Urothelium cell line (cell line): ENCODE data around the gene NINJ2.

ENCODE experiments used
- DNase-seq: peaks from one replicate; pipeline ENCODE4 v3.0.0; 2011; ENCODE audit warnings: low spot score, mixed read lengths
- FAIRE-seq: peaks from 2 replicates; lab custom pipeline; 2011; peaks lifted over from hg19 to GRCh38; lab: Jason Lieb, UNC

NINJ2 gene

GRCh38 chr12:553216-554000, 109.8 kb downstream of the NINJ2 start:
- DNase-seq (no peak), FAIRE-seq (no peak)

- DNase-seq (no peak), FAIRE-seq (no peak)
Observed at GRCh38 chr12:552466-552865, 110.8 kb downstream of the NINJ2 start.

GRCh38 chr12:550473-551260, 112.6 kb downstream of the NINJ2 start:
- FAIRE-seq (no peak), DNase-seq (no peak)

- DNase-seq (no peak), FAIRE-seq (no peak)
Observed at GRCh38 chr12:549476-550082, 113.7 kb downstream of the NINJ2 start.

GRCh38 chr12:547883-548470, 115.3 kb downstream of the NINJ2 start:
- FAIRE-seq (no peak), DNase-seq (no peak)

- DNase-seq (peak; percentile 92), FAIRE-seq (peak; percentile 70)
Observed at GRCh38 chr12:546920-547845, 116.1 kb downstream of the NINJ2 start.

- DNase-seq (no peak), FAIRE-seq (no peak)
Observed at GRCh38 chr12:546265-546919, 116.9 kb downstream of the NINJ2 start.

- FAIRE-seq, result peak; percentile 50
Observed at GRCh38 chr12:545835-546234, 117.4 kb downstream of the NINJ2 start.

GRCh38 chr12:544941-545635, 118.2 kb downstream of the NINJ2 start:
- DNase-seq (no peak), FAIRE-seq (no peak)

More at GRCh38 chr12:545835-546234, 117.4 kb downstream of the NINJ2 start:
- no peak for DNase-seq

- no peak for DNase-seq
- no peak for FAIRE-seq
Observed at GRCh38 chr12:544142-544541, 119.1 kb downstream of the NINJ2 start.

- no peak for DNase-seq
- no peak for FAIRE-seq
Observed at GRCh38 chr12:543114-543451, 120.2 kb downstream of the NINJ2 start.

- no peak for FAIRE-seq
- no peak for DNase-seq
Observed at GRCh38 chr12:542395-543113, 120.7 kb downstream of the NINJ2 start.

GRCh38 chr12:541676-542324, 121.4 kb downstream of the NINJ2 start:
- peak; percentile 48 for FAIRE-seq
- peak; percentile 57 for DNase-seq

- DNase-seq (no peak), FAIRE-seq (no peak)
Observed at GRCh38 chr12:539540-540310, 123.5 kb downstream of the NINJ2 start.

- peak; percentile 83 for DNase-seq
- peak; percentile 13 for FAIRE-seq
Observed at GRCh38 chr12:538731-539539, 124.3 kb downstream of the NINJ2 start.

- DNase-seq (no peak), FAIRE-seq (no peak)
Observed at GRCh38 chr12:537772-538171, 125.5 kb downstream of the NINJ2 start.
